Measurements from ENCODE around the gene ADAMTSL1. TPM values are rescaled to one million over a fixed set of nuclear protein-coding genes. Genes with fewer than 3 reads are reported as not detected.

The ADAMTSL1 gene
- total and polyA plus RNA-seq, 2 of the 8 experiments (the other 6 are each of a cell fraction or from before 2014, with no cell fraction given), result 0.84 to 1.1 TPM

- H3K36me3 ChIP-seq (ENCODE audit: control insufficient read depth in 2 of 4, insufficient read depth in 4 of 4, low read length in 3 of 4), result no peaks in the 10 kb centered on the region
- no peak overlapping the region for H2BK120ac ChIP-seq (replicated peaks; ENCODE audit: low read depth, low read length)
- H2AFZ ChIP-seq (ENCODE audit: low read length), result no peak overlapping the region
- H3K79me1 ChIP-seq (ENCODE audit: low read depth, low read length), result no peaks in the 10 kb centered on the region
- H4K91ac ChIP-seq (replicated peaks; ENCODE audit: insufficient read length, low read length), result no peak overlapping the region
- H3K14ac ChIP-seq (ENCODE audit: insufficient read length), result no peak overlapping the region
- no peak overlapping the region for H3K23ac ChIP-seq (ENCODE audit: insufficient read length)
- no peak overlapping the region for H2BK20ac ChIP-seq (ENCODE audit: low read length)
- TF ChIP-seq USF2 (IDR thresholded peaks at IDR 0.05; ENCODE audit: low read length), result no peak
- no peak for TF ChIP-seq KDM5A (IDR thresholded peaks at IDR 0.05; ENCODE audit: low read length)
- no peak for TF ChIP-seq SIX5 (IDR thresholded peaks at IDR 0.05; ENCODE audit: low read depth, low read length)
- no peak for TF ChIP-seq GTF2F1 (IDR thresholded peaks at IDR 0.05; ENCODE audit: borderline replicate concordance, low read depth, low read length)
- TF ChIP-seq TCF12 (IDR thresholded peaks at IDR 0.05; ENCODE audit: low read depth, low read length), result no peak
- TF ChIP-seq ZNF274 (IDR thresholded peaks at IDR 0.05; ENCODE audit: borderline replicate concordance, extremely low read depth, low read length), result no peak
- no peak for TF ChIP-seq KDM4A (IDR thresholded peaks at IDR 0.05; ENCODE audit: low read depth, low read length, severe bottlenecking)
- no peak for TF ChIP-seq SP4 (IDR thresholded peaks at IDR 0.05; ENCODE audit: low read length)
- TF ChIP-seq RNF2 (IDR thresholded peaks at IDR 0.05; ENCODE audit: borderline replicate concordance, low read depth, low read length, missing control alignments, poor library complexity, severe bottlenecking), result no peak
- no peak overlapping the region for H2BK15ac ChIP-seq (ENCODE audit: low read length)
- no peak overlapping the region for H3K56ac ChIP-seq (replicated peaks; ENCODE audit: insufficient read length, low read depth, low read length)
- FAIRE-seq (no peak), DNase-seq (ENCODE audit: low read depth in 1 of 2, low spot score in 2 of 2) (no peak)
- H4K20me1 ChIP-seq (replicated peaks in 1 of 2; ENCODE audit: control insufficient read depth in 1 of 2, insufficient read depth in 2 of 2, low read length in 2 of 2), result no peaks in the 10 kb centered on the region
- H4K8ac ChIP-seq (ENCODE audit: extremely low read depth, insufficient read depth, low read length), result no peak overlapping the region
- no peaks in the 10 kb centered on the region for H3K9me3 ChIP-seq (ENCODE audit: insufficient read depth in 2 of 2, low read depth in 1 of 2, low read length in 1 of 2)
- H3K4ac ChIP-seq (replicated peaks; ENCODE audit: insufficient read length, low read depth, low read length), result no peak overlapping the region
- H3K27me3 ChIP-seq (replicated peaks in 1 of 4; ENCODE audit: control insufficient read depth in 3 of 4, extremely low read depth in 1 of 4, insufficient read depth in 3 of 4, low read length in 3 of 4), result no peaks in the 10 kb centered on the region
- H3K4me1 ChIP-seq (replicated peaks in 1 of 4; ENCODE audit: control insufficient read depth in 3 of 4, insufficient read depth in 4 of 4, low read length in 3 of 4), result no peaks in the 10 kb centered on the region
- no peak overlapping the region for H2AK5ac ChIP-seq (ENCODE audit: low read depth, low read length)
- POLR2A ChIA-PET (ENCODE audit: partially characterized antibody), result no interaction called here
- 92% methylated on average over 1 of the region's 1 CpG; no CpG with 5 or more reads in 1 of the 2 experiments for WGBS, 2 experiments (ENCODE audit: extremely low coverage in 1 of 2, insufficient coverage in 1 of 2, insufficient read length in 1 of 2, insufficient replicate concordance in 2 of 2, low coverage in 1 of 2, low lambda C conversion rate in 2 of 2, missing lambda C conversion rate in 1 of 2)
- H3K79me2 ChIP-seq (ENCODE audit: control insufficient read depth in 1 of 2, insufficient read depth in 2 of 2, low read length in 2 of 2), result no peaks in the 10 kb centered on the region
- CTCF ChIA-PET (ENCODE audit: partially characterized antibody), result interaction anchor here (1.6 kb wide), 1 partner anchor 45 kb away, joined by 4 read pairs; no protein-coding TSS in a partner anchor
- no peaks in the 10 kb centered on the region for H3K23me2 ChIP-seq (ENCODE audit: low read depth, low read length)
- no peak overlapping the region for H2BK5ac ChIP-seq (ENCODE audit: low read depth, low read length)
- H3K9ac ChIP-seq (replicated peaks in 1 of 4; ENCODE audit: extremely low read depth in 1 of 4, low read depth in 3 of 4, low read length in 3 of 4), result no peak overlapping the region
- no peak overlapping the region for H3K18ac ChIP-seq (ENCODE audit: extremely low read depth, low read length)
- H3K4me3 ChIP-seq (ENCODE audit: extremely low read depth in 1 of 4, insufficient read depth in 2 of 4, low read depth in 3 of 4, low read length in 4 of 4), result no peak overlapping the region
- no peak overlapping the region for H2BK12ac ChIP-seq (ENCODE audit: low read depth, low read length)
- H3K4me2 ChIP-seq (ENCODE audit: insufficient read depth in 1 of 2, low read depth in 2 of 2, low read length in 2 of 2), result no peak overlapping the region
- no peak overlapping the region for H4K5ac ChIP-seq (ENCODE audit: insufficient read length, low read depth, low read length)
- no peak overlapping the region for H3K27ac ChIP-seq (ENCODE audit: low read depth, low read length)
Measured at GRCh38 chr9:18748251-18748701, 274.3 kb downstream of the ADAMTSL1 start.

Measured in H1 (cell line).